PC-3 (cell line): ENCODE data around the gene NPBWR2. TPM values are rescaled to one million over a fixed set of nuclear protein-coding genes. Genes with fewer than 3 reads are reported as not detected.

ENCODE experiments used
- ATAC-seq: fragments of 200-7000 bp; cut with Tn5 transposase; 2 replicates; pipeline ENCODE4 v1.9.1; 2020; ENCODE audit warnings: mild to moderate bottlenecking, moderate library complexity
- BruUV-seq: library from RNA; stranded (reverse); fragments of 400-500 nt; replicated peaks from 2 replicates; lab custom pipeline; 2021; lab: Mats Ljungman, UMichigan
- CTCF ChIA-PET: fragments of 300-600 bp; sonication (Branson Sonifier 250); formaldehyde crosslinking; loops from one replicate; lab custom pipeline; 2022; ENCODE audit warnings: antibody characterized with exemption; lab: Charles Lee
- POLR2A ChIA-PET: fragments of 300-600 bp; sonication (Branson Sonifier 250); formaldehyde crosslinking; loops from one replicate; lab custom pipeline; 2022; ENCODE audit warnings: antibody characterized with exemption; ENCODE audit not compliant: unreplicated experiment; lab: Charles Lee
- DNase-seq: peaks from one replicate; pipeline ENCODE4 v3.0.0-alpha.2; 2015
- H2AFZ ChIP-seq: fragments of 300-600 bp; sonication (generic); 2 replicates; pipeline ENCODE4 v1.6.0; 2016; ENCODE audit warnings: antibody characterized with exemption, low read length
- H3F3A ChIP-seq: fragments of 300-600 bp; sonication (generic); one replicate; pipeline ENCODE4 v1.6.0; 2017; ENCODE audit warnings: antibody characterized with exemption, low read length, control low read depth, mild to moderate bottlenecking; ENCODE audit not compliant: unreplicated experiment
- H3K27ac ChIP-seq: fragments of 300-600 bp; sonication (generic); 2 replicates; pipeline ENCODE4 v1.5.1; 2016; ENCODE audit warnings: mild to moderate bottlenecking, low read length
- H3K27me3 ChIP-seq: fragments of 300-600 bp; sonication (generic); 2 replicates; pipeline ENCODE4 v1.6.1; 2016; ENCODE audit warnings: low read length, mixed read lengths
- H3K36me3 ChIP-seq: fragments of 300-600 bp; sonication (generic); 2 replicates; pipeline ENCODE4 v1.6.1; 2016; ENCODE audit warnings: low read depth, mixed run types, low read length, mixed read lengths
- H3K4me1 ChIP-seq: fragments of 300-600 bp; sonication (generic); 2 replicates; pipeline ENCODE4 v1.5.1; 2016; ENCODE audit warnings: low read length; ENCODE audit not compliant: insufficient read depth
- H3K4me2 ChIP-seq: fragments of 300-600 bp; sonication (generic); 2 replicates; pipeline ENCODE4 v1.6.0; 2016; ENCODE audit warnings: low read length
- H3K4me3 ChIP-seq: fragments of 300-600 bp; sonication (generic); 2 replicates; pipeline ENCODE4 v1.5.1; 2016; ENCODE audit warnings: mild to moderate bottlenecking, low read length, mixed read lengths
- H3K79me2 ChIP-seq: fragments of 300-600 bp; sonication (generic); 2 replicates; pipeline ENCODE4 v1.6.1; 2017; ENCODE audit warnings: low read length, mixed read lengths
- H3K9ac ChIP-seq: fragments of 300-600 bp; sonication (generic); 2 replicates; pipeline ENCODE4 v1.6.0; 2016; ENCODE audit warnings: mild to moderate bottlenecking, low read length
- H3K9me2 ChIP-seq: fragments of 300-600 bp; sonication (generic); replicated peaks from 2 replicates; pipeline ENCODE4 v1.6.1; 2016; ENCODE audit warnings: mixed run types, low read length, mixed read lengths
- H3K9me3 ChIP-seq: fragments of 300-600 bp; sonication (generic); 2 replicates; pipeline ENCODE4 v1.6.1; 2016; ENCODE audit warnings: low read length, mixed read lengths
- H4K20me1 ChIP-seq: fragments of 300-600 bp; sonication (generic); 2 replicates; pipeline ENCODE4 v1.6.1; 2016; ENCODE audit warnings: low read length, mixed read lengths
- CTCF ChIP-seq: fragments of 300-600 bp; sonication (generic); conservative IDR thresholded peaks from 2 replicates; pipeline ENCODE4 v1.5.1; 2017; ENCODE audit warnings: antibody characterized with exemption, low read depth, mild to moderate bottlenecking, low read length
- EZH2 ChIP-seq: fragments of 300-600 bp; sonication (generic); IDR thresholded peaks from one replicate; pipeline ENCODE4 v1.6.1; 2017; ENCODE audit warnings: antibody characterized with exemption, mild to moderate bottlenecking, low read length; ENCODE audit not compliant: unreplicated experiment
- EZH2phosphoT487 ChIP-seq: fragments of 300-600 bp; sonication (generic); IDR thresholded peaks from 2 replicates; pipeline ENCODE4 v1.6.1; 2018; ENCODE audit warnings: mild to moderate bottlenecking, antibody characterized with exemption, low read length, borderline replicate concordance
- intact Hi-C: fragments of 100-400 bp; cut with micrococcal nuclease; formaldehyde crosslinking; loops from 2 replicates; pipeline ENCODE4 v1.9.0; 2023
- total RNA-seq: library from RNA; depleted of rRNA; stranded (reverse); fragments of >200 nt; gene quantifications from 2 replicates; pipeline ENCODE4 v1.2.3, GENCODE V29; 2014

NPBWR2 gene
- total RNA-seq, 1 experiment from 2014 or later, result not detected

GRCh38 chr20:64112691-64113443 is 5.5 kb upstream of the NPBWR2 start:
- no peak for ATAC-seq
- CTCF ChIA-PET, result no interaction called here
- POLR2A ChIA-PET, result no interaction called here

GRCh38 chr20:64111841-64112641 is 4.7 kb upstream of the NPBWR2 start:
- H2AFZ ChIP-seq, result no peak overlapping the region
- H3F3A ChIP-seq, result no peaks in the 10 kb centered on the region
- TF ChIP-seq CTCF (no peak), EZH2phosphoT487 (no peak), EZH2 (no peak)
- ATAC-seq (no peak), DNase-seq (no peak)
- no peaks in the 10 kb centered on the region for H3K27me3 ChIP-seq
- H3K36me3 ChIP-seq, result no peaks in the 10 kb centered on the region
- no peak overlapping the region for H3K4me3 ChIP-seq
- no peak overlapping the region for H3K4me2 ChIP-seq
- H3K9me2 ChIP-seq, result no peaks in the 10 kb centered on the region
- no peaks in the 10 kb centered on the region for H3K79me2 ChIP-seq
- no peak overlapping the region for H3K9ac ChIP-seq
- ChIA-PET CTCF (no interaction called here), POLR2A (no interaction called here)
- intact Hi-C loops, result no loop called here
- no peaks in the 10 kb centered on the region for H3K9me3 ChIP-seq
- H3K4me1 ChIP-seq, result no peaks in the 10 kb centered on the region
- no peak overlapping the region for H3K27ac ChIP-seq
- no TSS peak for BruUV-seq
- no peaks in the 10 kb centered on the region for H4K20me1 ChIP-seq

More at GRCh38 chr20:64112691-64113443, 5.5 kb upstream of the NPBWR2 start:
- Histone ChIP-seq H2AFZ (no peak overlapping the region), H3K36me3 (no peaks in the 10 kb centered on the region), H3K4me2 (no peak overlapping the region), H3K27me3 (no peaks in the 10 kb centered on the region), H3F3A (no peaks in the 10 kb centered on the region), H3K27ac (no peak overlapping the region), H4K20me1 (no peaks in the 10 kb centered on the region), H3K9me2 (no peaks in the 10 kb centered on the region), H3K9ac (no peak overlapping the region), H3K4me3 (no peak overlapping the region), H3K4me1 (no peaks in the 10 kb centered on the region), H3K79me2 (no peaks in the 10 kb centered on the region), H3K9me3 (no peaks in the 10 kb centered on the region)
- intact Hi-C loops, result no loop called here
- no peak for DNase-seq
- no TSS peak for BruUV-seq
- no peak for TF ChIP-seq EZH2phosphoT487

DNA sequence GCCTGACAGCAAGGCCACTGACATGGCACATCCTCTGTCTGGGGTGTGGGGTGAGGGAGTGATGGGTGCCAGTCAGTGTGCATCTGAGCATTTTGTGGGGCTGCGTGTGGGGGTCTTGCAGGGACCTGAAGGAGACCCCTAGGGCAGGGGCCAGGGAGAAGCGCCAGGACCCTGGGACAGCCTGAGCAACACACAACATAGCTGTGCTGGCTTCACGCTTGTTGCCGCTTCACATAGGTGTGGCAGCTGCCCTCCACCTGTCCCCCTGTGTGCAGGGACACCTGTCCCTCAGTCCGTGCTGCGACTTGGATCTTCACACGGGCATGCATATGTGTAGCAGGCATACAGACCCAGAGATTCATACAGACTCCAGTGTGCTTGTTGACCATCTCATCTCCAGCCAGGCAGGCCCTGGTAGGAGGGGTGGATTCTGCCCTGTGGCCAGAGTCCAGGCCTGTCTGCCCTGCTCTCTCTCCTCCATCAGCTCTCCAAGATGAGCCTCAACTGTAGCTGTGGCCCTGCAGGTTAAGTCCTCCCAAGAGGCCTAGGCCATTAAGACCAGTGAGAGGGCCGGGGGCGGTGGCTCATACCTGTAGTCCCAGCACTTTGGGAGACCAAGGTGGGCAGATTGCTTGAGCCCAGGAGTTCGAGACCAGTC is 3.2 kb upstream of the NPBWR2 start:
- BruUV-seq, result no TSS peak
- ATAC-seq, result no peak
- CTCF ChIA-PET, result no interaction called here

More for the DNA sequence above, 3.2 kb upstream of the NPBWR2 start:
- no peak overlapping the region for H3K9ac ChIP-seq
- POLR2A ChIA-PET, result no interaction called here
- intact Hi-C loops, result no loop called here
- H2AFZ ChIP-seq, result no peak overlapping the region
- H3F3A ChIP-seq, result no peaks in the 10 kb centered on the region
- H3K4me2 ChIP-seq, result no peak overlapping the region
- DNase-seq, result no peak
- H3K27me3 ChIP-seq, result no peaks in the 10 kb centered on the region
- H3K9me2 ChIP-seq, result no peaks in the 10 kb centered on the region
- H3K79me2 ChIP-seq, result no peaks in the 10 kb centered on the region
- no peaks in the 10 kb centered on the region for H3K4me1 ChIP-seq
- TF ChIP-seq EZH2, result no peak
- no peak for TF ChIP-seq EZH2phosphoT487
- TF ChIP-seq CTCF, result no peak
- H3K9me3 ChIP-seq, result no peaks in the 10 kb centered on the region
- no peaks in the 10 kb centered on the region for H4K20me1 ChIP-seq
- H3K36me3 ChIP-seq, result no peaks in the 10 kb centered on the region
- no peak overlapping the region for H3K27ac ChIP-seq
- no peak overlapping the region for H3K4me3 ChIP-seq
